ENCODE results near the gene DDX54. TPM values are rescaled to one million over a fixed set of nuclear protein-coding genes. Genes with fewer than 3 reads are reported as not detected.
A peak's percentile ranks its signal among the peaks of the same experiment; 100 is the strongest.
"Not testable (repeated sequence)": the region's sequence is repeated elsewhere in the genome, so short reads cannot be mapped to it uniquely, and the experiment has no call there.

DDX54 gene
- total RNA-seq, 2 donors from 2014 or later = 68.1 to 69.0 TPM

GRCh38 chr12:113120670-113121370, 64.5 kb downstream of the DDX54 start:
- H3K27ac Mint-ChIP-seq = no peak overlapping the region
- no peaks in the 10 kb centered on the region for H3K36me3 ChIP-seq (ENCODE audit: control insufficient read depth, insufficient read depth, low read length)
- no peak overlapping the region for H3K4me3 ChIP-seq (ENCODE audit: low read length)
- no peaks in the 10 kb centered on the region for H3K4me1 Mint-ChIP-seq
- WGBS, 2 experiments (ENCODE audit: insufficient coverage in 1 of 2, insufficient read length in 1 of 2) = 84 to 87% methylated on average over 3 of the region's 3 CpGs
- peaks cover 4% of the 10 kb centered on the region for H3K36me3 Mint-ChIP-seq (ENCODE audit: low read depth)
- H3K9me3 ChIP-seq (ENCODE audit: control insufficient read depth, low read length) = no peaks in the 10 kb centered on the region
- DNase-seq = no peak
- H3K27ac ChIP-seq (ENCODE audit: low read depth, low read length) = no peak overlapping the region
- no peaks in the 10 kb centered on the region for H3K27me3 ChIP-seq (ENCODE audit: control insufficient read depth, insufficient read depth, low read length, poor library complexity, severe bottlenecking)
- no peaks in the 10 kb centered on the region for H3K27me3 Mint-ChIP-seq (ENCODE audit: insufficient read depth)
- H3K9me3 Mint-ChIP-seq = peaks cover 15% of the 10 kb centered on the region
- H3K4me1 ChIP-seq (ENCODE audit: control insufficient read depth, insufficient read depth, low read length) = no peaks in the 10 kb centered on the region
- TF ChIP-seq CTCF (conservative IDR thresholded peaks at IDR 0.05) = no peak
- no peak overlapping the region for H3K4me3 Mint-ChIP-seq
- H3K9ac ChIP-seq (ENCODE audit: extremely low read depth, low read length, poor library complexity, severe bottlenecking) = no peak overlapping the region

GRCh38 chr12:113119980-113120669, 65.2 kb downstream of the DDX54 start:
- Mint-ChIP-seq H3K4me1 (no peaks in the 10 kb centered on the region), H3K27me3 (ENCODE audit: insufficient read depth) (no peaks in the 10 kb centered on the region), H3K27ac (no peak overlapping the region), H3K4me3 (no peak overlapping the region), H3K9me3 (peaks cover 15% of the 10 kb centered on the region), H3K36me3 (ENCODE audit: low read depth) (peaks cover 4% of the 10 kb centered on the region)
- Histone ChIP-seq H3K4me3 (ENCODE audit: low read length) (no peak overlapping the region), H3K36me3 (ENCODE audit: control insufficient read depth, insufficient read depth, low read length) (no peaks in the 10 kb centered on the region), H3K27ac (ENCODE audit: low read depth, low read length) (no peak overlapping the region), H3K9me3 (ENCODE audit: control insufficient read depth, low read length) (no peaks in the 10 kb centered on the region), H3K4me1 (ENCODE audit: control insufficient read depth, insufficient read depth, low read length) (no peaks in the 10 kb centered on the region), H3K9ac (ENCODE audit: extremely low read depth, low read length, poor library complexity, severe bottlenecking) (no peak overlapping the region), H3K27me3 (ENCODE audit: control insufficient read depth, insufficient read depth, low read length, poor library complexity, severe bottlenecking) (no peaks in the 10 kb centered on the region)
- DNase-seq = peak; percentile 60
- 44 to 50% methylated on average over 2 to 4 of the region's 4 CpGs for WGBS, 2 experiments (ENCODE audit: insufficient coverage in 1 of 2, insufficient read length in 1 of 2)
- no peak for TF ChIP-seq CTCF (conservative IDR thresholded peaks at IDR 0.05)

GRCh38 chr12:113118142-113118541, 67.1 kb downstream of the DDX54 start:
- Histone ChIP-seq H3K4me3 (ENCODE audit: low read length) (no peak overlapping the region), H3K36me3 (ENCODE audit: control insufficient read depth, insufficient read depth, low read length) (no peaks in the 10 kb centered on the region), H3K27ac (ENCODE audit: low read depth, low read length) (no peak overlapping the region), H3K9me3 (ENCODE audit: control insufficient read depth, low read length) (no peaks in the 10 kb centered on the region), H3K27me3 (ENCODE audit: control insufficient read depth, insufficient read depth, low read length, poor library complexity, severe bottlenecking) (no peaks in the 10 kb centered on the region), H3K9ac (ENCODE audit: extremely low read depth, low read length, poor library complexity, severe bottlenecking) (no peak overlapping the region), H3K4me1 (ENCODE audit: control insufficient read depth, insufficient read depth, low read length) (no peaks in the 10 kb centered on the region)
- no peak overlapping the region for H3K27ac Mint-ChIP-seq
- no peaks in the 10 kb centered on the region for H3K27me3 Mint-ChIP-seq (ENCODE audit: insufficient read depth)
- no peak overlapping the region for H3K4me3 Mint-ChIP-seq
- H3K4me1 Mint-ChIP-seq = no peaks in the 10 kb centered on the region
- no peak for DNase-seq
- TF ChIP-seq CTCF (conservative IDR thresholded peaks at IDR 0.05) = no peak
- WGBS, 2 experiments (ENCODE audit: insufficient coverage in 1 of 2, insufficient read length in 1 of 2) = 100% methylated on average over 1 of the region's 1 CpG; no CpG with 5 or more reads in 1 of the 2 experiments
- H3K36me3 Mint-ChIP-seq (ENCODE audit: low read depth) = peaks cover 1% of the 10 kb centered on the region
- peaks cover 10% of the 10 kb centered on the region for H3K9me3 Mint-ChIP-seq

- not testable (repeated sequence) for H3K9ac ChIP-seq (ENCODE audit: extremely low read depth, low read length, poor library complexity, severe bottlenecking); H3K27ac ChIP-seq (ENCODE audit: low read depth, low read length); H3K4me3 Mint-ChIP-seq; H3K27ac Mint-ChIP-seq; H3K9me3 Mint-ChIP-seq; H3K4me3 ChIP-seq (ENCODE audit: low read length); H3K36me3 ChIP-seq (ENCODE audit: control insufficient read depth, insufficient read depth, low read length); H3K27me3 Mint-ChIP-seq (ENCODE audit: insufficient read depth); H3K4me1 Mint-ChIP-seq; H3K4me1 ChIP-seq (ENCODE audit: control insufficient read depth, insufficient read depth, low read length); H3K27me3 ChIP-seq (ENCODE audit: control insufficient read depth, insufficient read depth, low read length, poor library complexity, severe bottlenecking); H3K36me3 Mint-ChIP-seq (ENCODE audit: low read depth); DNase-seq; H3K9me3 ChIP-seq (ENCODE audit: control insufficient read depth, low read length)
- 90 to 98% methylated on average over 8 of the region's 8 CpGs for WGBS, 2 experiments (ENCODE audit: insufficient coverage in 1 of 2, insufficient read length in 1 of 2)
Observed at GRCh38 chr12:113117684-113118083, 67.6 kb downstream of the DDX54 start.

Measured in endodermal cell (in vitro differentiated cells).